Measurements from ENCODE around the gene PCSK4.

The PCSK4 gene

GRCh38 chr19:1438035-1438932, 51.9 kb downstream of the PCSK4 start, which contains the start of gene RPS15 (continued):
- peak; percentile 43; the same call in 1 of the 2 replicates for TF ChIP-seq TRIM28 (IDR thresholded peaks at IDR 0.05; ENCODE audit: borderline replicate concordance, low read length)
- TF ChIP-seq ZNF311 (tag by site-specific recombination; IDR thresholded peaks at IDR 0.05; ENCODE audit: borderline replicate concordance) = no peak
- no peak for TF ChIP-seq ZNF175 (tag by site-specific recombination; IDR thresholded peaks at IDR 0.05)
- no peak; the same call in 1 of the 2 replicates for TF ChIP-seq PRDM6 (tag by site-specific recombination; IDR thresholded peaks at IDR 0.05)
- TF ChIP-seq EGR2 (tag by site-specific recombination; IDR thresholded peaks at IDR 0.05; ENCODE audit: low read depth) = peak; percentile 88
- TF ChIP-seq, protein P1, sequence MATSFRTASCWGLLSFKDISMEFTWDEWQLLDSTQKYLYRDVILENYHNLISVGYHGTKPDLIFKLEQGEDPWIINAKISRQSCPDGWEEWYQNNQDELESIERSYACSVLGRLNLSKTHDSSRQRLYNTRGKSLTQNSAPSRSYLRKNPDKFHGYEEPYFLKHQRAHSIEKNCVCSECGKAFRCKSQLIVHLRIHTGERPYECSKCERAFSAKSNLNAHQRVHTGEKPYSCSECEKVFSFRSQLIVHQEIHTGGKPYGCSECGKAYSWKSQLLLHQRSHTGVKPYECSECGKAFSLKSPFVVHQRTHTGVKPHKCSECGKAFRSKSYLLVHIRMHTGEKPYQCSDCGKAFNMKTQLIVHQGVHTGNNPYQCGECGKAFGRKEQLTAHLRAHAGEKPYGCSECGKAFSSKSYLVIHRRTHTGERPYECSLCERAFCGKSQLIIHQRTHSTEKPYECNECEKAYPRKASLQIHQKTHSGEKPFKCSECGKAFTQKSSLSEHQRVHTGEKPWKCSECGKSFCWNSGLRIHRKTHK (tag by site-specific recombination; IDR thresholded peaks at IDR 0.05) = no peak
- TF ChIP-seq ZBTB44 (tag by site-specific recombination; IDR thresholded peaks at IDR 0.05) = peak; percentile 54; the same call in 1 of the 2 replicates
- TF ChIP-seq ZNF514 (tag by site-specific recombination; IDR thresholded peaks at IDR 0.05) = no peak
- TF ChIP-seq ZNF704 (tag by site-specific recombination; IDR thresholded peaks at IDR 0.05) = no peak
- TF ChIP-seq ZNF629 (tag by site-specific recombination; IDR thresholded peaks at IDR 0.05) = peak; percentile 86
- TF ChIP-seq ZNF324 (tag by site-specific recombination; IDR thresholded peaks at IDR 0.05) = peak; percentile 91
- no peak for TF ChIP-seq ZNF791 (tag by site-specific recombination; IDR thresholded peaks at IDR 0.05)
- TF ChIP-seq ZBTB1 (tag by site-specific recombination; IDR thresholded peaks at IDR 0.05) = no peak
- TF ChIP-seq HOXD13 (CRISPR knock-in tag; IDR thresholded peaks at IDR 0.05; ENCODE audit: borderline replicate concordance) = no peak
- TF ChIP-seq ZSCAN16 (tag by site-specific recombination; IDR thresholded peaks at IDR 0.05) = 0 out of 2 replicates have a peak, but pooled peaks have one; percentile 47
- TF ChIP-seq KLF17 (tag by site-specific recombination; IDR thresholded peaks at IDR 0.05) = peak; percentile 89; the same call in 1 of the 2 replicates
- TF ChIP-seq ZNF280C (tag by site-specific recombination; IDR thresholded peaks at IDR 0.05) = no peak
- no peak for TF ChIP-seq ZNF747 (tag by site-specific recombination; IDR thresholded peaks at IDR 0.05)
- TF ChIP-seq, protein P2, sequence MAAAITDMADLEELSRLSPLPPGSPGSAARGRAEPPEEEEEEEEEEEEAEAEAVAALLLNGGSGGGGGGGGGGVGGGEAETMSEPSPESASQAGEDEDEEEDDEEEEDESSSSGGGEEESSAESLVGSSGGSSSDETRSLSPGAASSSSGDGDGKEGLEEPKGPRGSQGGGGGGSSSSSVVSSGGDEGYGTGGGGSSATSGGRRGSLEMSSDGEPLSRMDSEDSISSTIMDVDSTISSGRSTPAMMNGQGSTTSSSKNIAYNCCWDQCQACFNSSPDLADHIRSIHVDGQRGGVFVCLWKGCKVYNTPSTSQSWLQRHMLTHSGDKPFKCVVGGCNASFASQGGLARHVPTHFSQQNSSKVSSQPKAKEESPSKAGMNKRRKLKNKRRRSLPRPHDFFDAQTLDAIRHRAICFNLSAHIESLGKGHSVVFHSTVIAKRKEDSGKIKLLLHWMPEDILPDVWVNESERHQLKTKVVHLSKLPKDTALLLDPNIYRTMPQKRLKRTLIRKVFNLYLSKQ (tag by site-specific recombination; IDR thresholded peaks at IDR 0.05; ENCODE audit: borderline replicate concordance) = no peak
- no peak for TF ChIP-seq FEZF1 (tag by site-specific recombination; IDR thresholded peaks at IDR 0.05)
- peak; percentile 37 for TF ChIP-seq ZNF623 (tag by site-specific recombination; IDR thresholded peaks at IDR 0.05)
- TF ChIP-seq ZBTB21 (tag by site-specific recombination; IDR thresholded peaks at IDR 0.05) = no peak; the same call in 1 of the 2 replicates
- no peak for TF ChIP-seq ZNF302 (tag by site-specific recombination; IDR thresholded peaks at IDR 0.05; ENCODE audit: low read depth)
- peak; percentile 92 for TF ChIP-seq SCRT2 (tag by site-specific recombination; IDR thresholded peaks at IDR 0.05)
- TF ChIP-seq ZXDB (tag by site-specific recombination; IDR thresholded peaks at IDR 0.05) = peak; percentile 96
- peak; percentile 25; the same call in 1 of the 2 replicates for TF ChIP-seq ZBTB6 (tag by site-specific recombination; IDR thresholded peaks at IDR 0.05)

Data from HEK293 (cell line).